ENCODE data around the gene TDRD3. TPM values are rescaled to one million over a fixed set of nuclear protein-coding genes. Genes with fewer than 3 reads are reported as not detected.

Gene TDRD3
- polyA plus RNA-seq, 3 donors, result 8.3 to 12.8 (median 10.5) TPM

- H3K27ac ChIP-seq (ENCODE audit: low read depth, low read length), result no peak overlapping the region
Observed at GRCh38 chr13:60519496-60519895, 122.5 kb downstream of the TDRD3 start.

- 88 to 94% (median 93%) methylated on average over 4 of the region's 4 CpGs for WGBS, 3 donors
Observed at GRCh38 chr13:60520902-60521569, 124.0 kb downstream of the TDRD3 start.

GRCh38 chr13:60538566-60538965, 141.5 kb downstream of the TDRD3 start:
- 49 to 75% (median 52%) methylated on average over 1 of the region's 1 CpG for WGBS, 3 donors
- H3K27ac ChIP-seq (ENCODE audit: low read depth, low read length), result no peak overlapping the region

More at GRCh38 chr13:60520902-60521569, 124.0 kb downstream of the TDRD3 start:
- H3K27ac ChIP-seq (ENCODE audit: low read depth, low read length), result no peak overlapping the region

- WGBS, 3 donors, result 94 to 95% (median 94%) methylated on average over 4 of the region's 4 CpGs
- no peak overlapping the region for H3K27ac ChIP-seq (ENCODE audit: low read depth, low read length)
Observed at GRCh38 chr13:60540276-60540675, 143.3 kb downstream of the TDRD3 start.

- H3K27ac ChIP-seq (ENCODE audit: low read depth, low read length), result no peak overlapping the region
- 94 to 98% (median 97%) methylated on average over 5 of the region's 5 CpGs for WGBS, 3 donors
Observed at GRCh38 chr13:60562096-60562780, 165.2 kb downstream of the TDRD3 start.

- no peak overlapping the region for H3K27ac ChIP-seq (ENCODE audit: low read depth, low read length)
Observed at GRCh38 chr13:60571571-60571970, 174.6 kb downstream of the TDRD3 start.

- 63 to 70% (median 66%) methylated on average over 5 of the region's 5 CpGs for WGBS, 3 donors
- no peak overlapping the region for H3K27ac ChIP-seq (ENCODE audit: low read depth, low read length)
Observed at GRCh38 chr13:60572003-60572798, 175.2 kb downstream of the TDRD3 start.

- 89 to 91% (median 90%) methylated on average over 8 of the region's 8 CpGs for WGBS, 3 donors
- H3K27ac ChIP-seq (ENCODE audit: low read depth, low read length), result no peak overlapping the region
Observed at GRCh38 chr13:60572855-60573254, 175.8 kb downstream of the TDRD3 start.

- no peak overlapping the region for H3K27ac ChIP-seq (ENCODE audit: low read depth, low read length)
- WGBS, 3 donors, result 91 to 95% (median 92%) methylated on average over 5 of the region's 5 CpGs
Observed at GRCh38 chr13:60574735-60575134, 177.7 kb downstream of the TDRD3 start.

- no peak overlapping the region for H3K27ac ChIP-seq (ENCODE audit: low read depth, low read length)
Observed at GRCh38 chr13:60575142-60575541, 178.1 kb downstream of the TDRD3 start.

GRCh38 chr13:60577761-60578160, 180.7 kb downstream of the TDRD3 start:
- H3K27ac ChIP-seq (ENCODE audit: low read depth, low read length), result no peak overlapping the region
- WGBS, 3 donors, result 87 to 95% (median 92%) methylated on average over 3 of the region's 3 CpGs

More at GRCh38 chr13:60575142-60575541, 178.1 kb downstream of the TDRD3 start:
- 83 to 91% (median 87%) methylated on average over 1 of the region's 1 CpG for WGBS, 3 donors

- 60 to 65% (median 64%) methylated on average over 9 of the region's 9 CpGs for WGBS, 3 donors
- no peak overlapping the region for H3K27ac ChIP-seq (ENCODE audit: low read depth, low read length)
Observed at GRCh38 chr13:60583196-60583888, 186.3 kb downstream of the TDRD3 start.

GRCh38 chr13:60583911-60584753, 187.1 kb downstream of the TDRD3 start:
- WGBS, 3 donors, result 65 to 80% (median 66%) methylated on average over 15 of the region's 15 CpGs
- no peak overlapping the region for H3K27ac ChIP-seq (ENCODE audit: low read depth, low read length)

GRCh38 chr13:60584976-60585375, 188.0 kb downstream of the TDRD3 start:
- WGBS, 3 donors, result 63 to 78% (median 69%) methylated on average over 11 of the region's 11 CpGs

GRCh38 chr13:60590800-60591747, 194.1 kb downstream of the TDRD3 start:
- 59 to 75% (median 65%) methylated on average over 18 of the region's 18 CpGs for whole genome bisulfite sequencing, 3 donors

More at GRCh38 chr13:60584976-60585375, 188.0 kb downstream of the TDRD3 start:
- H3K27ac ChIP-seq (ENCODE audit: low read depth, low read length), result no peak overlapping the region

GRCh38 chr13:60603049-60603448, 206.0 kb downstream of the TDRD3 start:
- 74 to 87% (median 84%) methylated on average over 2 of the region's 2 CpGs for WGBS, 3 donors
- no peak overlapping the region for H3K27ac ChIP-seq (ENCODE audit: low read depth, low read length)

More at GRCh38 chr13:60590800-60591747, 194.1 kb downstream of the TDRD3 start:
- no peak overlapping the region for H3K27ac ChIP-seq (ENCODE audit: low read depth, low read length)

GRCh38 chr13:60604058-60604457, 207.0 kb downstream of the TDRD3 start:
- H3K27ac ChIP-seq (ENCODE audit: low read depth, low read length), result no peak overlapping the region
- 87 to 95% (median 89%) methylated on average over 6 of the region's 6 CpGs for WGBS, 3 donors

Data from adipose tissue (tissue), 3 donors.